AG09319 (cell line): Measurements from ENCODE around the gene EXOC3L4.

ENCODE experiments used
- DNase-seq: peaks from one replicate; pipeline ENCODE4 v3.0.0-alpha.2; 2010; ENCODE audit warnings: low read depth; ENCODE audit errors: extremely low read depth
- CTCF ChIP-seq: IDR thresholded peaks from 2 replicates; pipeline ENCODE4 v1.5.1; 2011; ENCODE audit warnings: low read depth, mild to moderate bottlenecking, inconsistent platforms, low read length, moderate library complexity

The EXOC3L4 gene

DNA sequence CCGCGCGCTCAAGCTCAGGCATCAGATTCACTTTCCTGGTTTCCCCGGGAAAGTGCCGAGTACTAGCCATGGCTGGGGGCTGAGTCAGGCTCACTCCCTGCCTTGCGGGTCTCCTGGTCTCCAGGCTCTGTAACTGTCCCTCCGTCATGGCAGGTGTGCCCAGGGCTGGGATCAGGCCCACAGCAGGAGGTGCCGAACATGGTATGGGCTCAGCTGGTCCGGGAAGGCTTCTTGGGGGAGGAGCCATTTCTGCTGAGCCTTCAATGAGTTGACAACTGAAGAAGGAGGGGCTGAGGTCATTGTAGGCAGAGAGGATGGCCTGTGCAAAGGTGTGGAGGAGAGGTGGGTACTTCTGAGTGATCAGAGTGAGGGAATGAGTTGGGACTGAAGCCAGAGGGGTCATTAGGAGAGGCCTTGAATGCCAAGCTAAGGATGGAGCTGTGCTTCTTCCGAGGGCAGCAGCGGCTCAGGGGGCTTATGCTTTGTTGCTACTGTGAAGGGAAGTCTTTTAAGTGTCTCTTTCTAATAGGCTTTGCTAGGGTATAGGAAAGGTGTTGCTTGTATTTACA is 769 bp downstream of the EXOC3L4 start:
- TF ChIP-seq CTCF, result no peak
- DNase-seq, result no peak

DNA sequence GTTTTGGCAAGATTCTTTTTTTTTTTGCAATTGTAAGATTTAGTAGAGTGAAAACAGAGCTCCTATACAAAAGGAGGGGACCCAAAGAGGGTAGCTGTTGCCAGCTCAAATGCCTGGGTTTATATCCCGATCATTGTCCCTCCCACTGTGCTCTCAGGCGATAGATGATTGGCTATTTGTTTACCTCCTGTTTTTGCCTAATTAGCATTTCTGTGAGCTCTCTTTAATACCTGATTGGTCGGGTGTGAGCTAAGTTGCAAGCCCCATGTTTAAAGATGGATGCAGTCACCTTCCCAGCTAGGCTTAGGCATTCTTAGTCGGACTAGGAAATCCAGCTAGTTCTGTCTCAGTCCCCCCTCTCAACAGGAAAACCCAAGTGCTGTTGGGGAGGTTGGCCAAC is 1.9 kb downstream of the EXOC3L4 start:
- DNase-seq, result no peak
- TF ChIP-seq CTCF, result no peak

DNA sequence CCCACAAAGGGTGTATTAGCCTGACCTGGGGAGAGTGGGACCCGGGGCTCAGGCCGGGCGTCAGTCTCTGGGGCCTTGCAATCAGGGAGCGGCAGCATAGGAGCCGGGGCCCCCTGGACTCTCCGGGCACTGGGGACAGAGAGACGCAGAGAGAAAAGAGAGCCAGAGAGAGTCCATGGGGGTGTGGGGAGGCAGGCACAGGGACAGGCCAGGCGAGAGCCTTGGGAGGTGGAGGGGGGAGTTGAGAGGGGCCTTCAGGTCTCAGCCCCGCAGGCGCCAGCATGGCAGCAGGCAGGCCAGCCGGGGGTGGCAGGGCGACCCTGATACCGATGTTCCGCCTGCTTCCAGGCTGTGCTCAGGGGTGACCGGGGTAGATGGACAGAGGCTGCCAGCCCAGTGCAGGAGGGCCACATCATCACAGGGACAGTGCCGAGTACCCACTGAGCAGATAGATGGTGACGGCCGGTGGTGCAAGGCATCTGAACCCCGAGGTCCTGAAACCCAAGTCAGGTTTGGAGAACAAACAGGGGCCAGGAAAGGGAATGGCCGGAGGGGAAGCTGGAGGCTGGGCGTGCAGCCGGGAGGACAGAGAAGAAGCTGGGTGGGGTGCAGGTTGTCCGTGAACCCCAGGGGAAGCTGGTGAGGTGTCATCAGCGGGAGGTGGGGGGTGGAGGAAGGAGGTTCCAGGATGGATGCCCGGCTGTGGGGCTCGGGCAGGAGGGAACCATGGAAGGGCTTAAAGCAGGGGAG is 2.9 kb downstream of the EXOC3L4 start:
- DNase-seq, result no peak
- TF ChIP-seq CTCF, result no peak

DNA sequence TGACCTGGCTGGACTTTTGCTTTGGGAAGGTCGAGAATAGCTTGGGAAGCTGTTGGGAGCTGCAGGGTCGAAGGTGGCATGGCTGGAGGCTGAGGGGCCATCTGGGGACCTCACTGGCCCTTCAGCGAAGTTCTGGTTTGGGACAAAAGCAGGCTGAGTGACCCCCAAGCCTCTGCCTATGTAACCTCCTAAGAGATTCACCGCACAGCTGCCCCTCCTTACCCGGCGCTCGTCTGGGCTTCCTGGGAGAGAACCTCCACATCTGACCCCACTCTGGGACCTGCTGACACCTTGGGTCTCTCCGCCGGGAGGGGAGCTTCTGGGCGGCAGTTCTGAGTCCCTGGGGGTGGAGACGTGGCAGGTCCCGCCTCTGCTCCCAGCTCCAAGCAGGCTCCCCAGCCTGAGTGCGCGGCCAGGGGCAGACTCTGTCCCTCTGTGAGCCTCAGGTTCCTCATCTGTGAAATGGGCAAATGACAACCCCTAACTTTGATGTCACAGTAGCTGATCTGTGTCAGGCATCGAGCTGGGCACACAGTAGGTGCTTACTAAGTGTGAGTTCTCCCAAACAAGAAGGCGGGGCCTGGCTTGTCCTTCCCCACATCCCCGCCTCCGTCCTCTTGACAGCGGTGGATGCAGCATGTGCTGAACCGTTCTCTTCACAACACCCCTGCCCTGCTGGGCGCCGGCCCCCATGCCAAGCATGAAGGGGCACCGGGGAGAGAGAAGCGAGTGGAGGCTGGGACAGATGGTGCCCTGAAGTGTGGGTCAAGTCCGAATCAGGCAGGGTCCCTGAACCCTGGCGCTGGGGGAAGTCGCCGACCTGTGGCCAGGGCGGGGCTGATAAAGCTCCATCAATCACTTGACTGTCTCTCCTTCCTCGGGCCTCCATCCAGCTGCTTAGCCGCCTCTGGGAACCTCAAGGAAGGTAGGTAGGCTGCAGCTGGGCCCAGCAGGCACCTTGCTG is 3.8 kb downstream of the EXOC3L4 start:
- no peak for TF ChIP-seq CTCF
- DNase-seq, result no peak

GRCh38 chr14:103099081-103099732 is 4.7 kb downstream of the EXOC3L4 start:
- no peak for DNase-seq
- TF ChIP-seq CTCF, result no peak

- DNase-seq, result no peak
- no peak for TF ChIP-seq CTCF
These were observed 5.3 kb downstream of the EXOC3L4 start for GRCh38 chr14:103099733-103100280.
